CD8-positive, alpha-beta memory T cell (primary cell): ENCODE results near the gene GNB1L. TPM values are rescaled to one million over a fixed set of nuclear protein-coding genes. Genes with fewer than 3 reads are reported as not detected.

ENCODE experiments used
- CTCF ChIA-PET: fragments of 350-600 bp; sonication (Branson Sonifier 250); formaldehyde crosslinking; loops from one replicate; lab custom pipeline; 2021; ENCODE audit warnings: antibody characterized with exemption; lab: Charles Lee
- POLR2A ChIA-PET: fragments of 350-600 bp; sonication (Branson Sonifier 250); formaldehyde crosslinking; loops from one replicate; lab custom pipeline; 2021; ENCODE audit warnings: antibody characterized with exemption; lab: Charles Lee
- DNase-seq, 5 donors: peaks; one replicate each; pipeline versions ENCODE4 v3.0.0 to v3.0.0-alpha.2; 2020 to 2022; ENCODE audit warnings: mixed read lengths in 1 of 5
- H3K27ac ChIP-seq: one replicate; pipeline ENCODE4 v1.7.0; 2013; ENCODE audit warnings: low read depth, mild to moderate bottlenecking, low read length, moderate library complexity
- H3K27me3 ChIP-seq: 2 replicates; pipeline ENCODE4 v1.7.0; 2013; ENCODE audit warnings: low read length, mild to moderate bottlenecking; ENCODE audit not compliant: insufficient read depth, poor library complexity, severe bottlenecking
- H3K36me3 ChIP-seq: 2 replicates; pipeline ENCODE4 v1.7.0; 2013; ENCODE audit warnings: mild to moderate bottlenecking, low read length, moderate library complexity; ENCODE audit not compliant: insufficient read depth
- H3K4me1 ChIP-seq: 2 replicates; pipeline ENCODE4 v1.7.0; 2013; ENCODE audit warnings: mild to moderate bottlenecking, low read length, moderate library complexity; ENCODE audit not compliant: insufficient read depth
- H3K4me3 ChIP-seq: 2 replicates; pipeline ENCODE4 v1.7.0; 2013; ENCODE audit warnings: mild to moderate bottlenecking, low read length
- H3K9me3 ChIP-seq: 2 replicates; pipeline ENCODE4 v1.7.0; 2013; ENCODE audit warnings: mild to moderate bottlenecking, low read length
- H3K27ac Mint-ChIP-seq, 8 donors: one replicate each; pipeline ENCODE4 v1.8.0; 2020 to 2021; ENCODE audit warnings: mixed read lengths in 8 of 8, mild to moderate bottlenecking in 6 of 8, inconsistent platforms in 3 of 8, moderate library complexity in 3 of 8
- H3K27me3 Mint-ChIP-seq, 2 donors: one replicate each; pipeline ENCODE4 v1.8.0; 2020 to 2021; ENCODE audit warnings: mixed read lengths in 2 of 2, mild to moderate bottlenecking in 1 of 2, moderate library complexity in 1 of 2
- H3K36me3 Mint-ChIP-seq, 3 donors: one replicate each; pipeline ENCODE4 v1.8.0; 2020 to 2021; ENCODE audit warnings: mixed read lengths in 3 of 3, inconsistent platforms in 1 of 3, mild to moderate bottlenecking in 1 of 3
- H3K4me1 Mint-ChIP-seq, 3 donors: one replicate each; pipeline ENCODE4 v1.8.0; 2020 to 2021; ENCODE audit warnings: mixed read lengths in 3 of 3, inconsistent platforms in 1 of 3, mild to moderate bottlenecking in 1 of 3
- H3K4me3 Mint-ChIP-seq, 7 donors: one replicate each; pipeline ENCODE4 v1.8.0; 2020 to 2021; ENCODE audit warnings: mixed read lengths in 7 of 7, mild to moderate bottlenecking in 6 of 7, moderate library complexity in 4 of 7, inconsistent platforms in 2 of 7
- H3K9me3 Mint-ChIP-seq, 5 donors: one replicate each; pipeline ENCODE4 v1.8.0; 2020 to 2022; ENCODE audit warnings: mixed read lengths in 5 of 5, mild to moderate bottlenecking in 3 of 5, moderate library complexity in 2 of 5, inconsistent platforms in 1 of 5
- polyA plus RNA-seq: library from polyadenylated mRNA; unstranded; fragments of 300-500 nt; fragmentation: Illumina TruSeq; gene quantifications from one replicate; pipeline ENCODE4 v1.2.3, GENCODE V29; 2021
- total RNA-seq, 2 experiments: library from RNA; stranded (reverse); gene quantifications; one replicate each; pipeline ENCODE4 v1.2.3, GENCODE V29; 2021

Gene GNB1L
- total and polyA plus RNA-seq, 3 experiments from 2014 or later, result 14.2 to 17.9 (median 16.6) TPM

DNA sequence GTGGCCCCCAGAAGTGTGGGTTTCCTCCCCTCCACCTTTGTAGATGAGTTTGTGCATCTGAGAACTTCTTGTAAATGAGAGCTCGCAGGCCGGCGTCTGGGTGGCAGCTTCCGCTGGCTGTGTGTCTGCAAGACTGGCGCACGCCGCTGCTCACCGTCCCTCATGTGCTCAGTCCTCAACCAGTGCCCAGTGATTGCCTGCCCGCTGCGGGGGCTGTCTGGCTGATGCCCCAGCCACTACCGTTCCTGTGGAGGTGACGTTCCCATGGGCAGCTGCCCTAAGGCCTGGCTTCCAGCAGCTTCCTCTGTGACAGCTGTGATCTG lies 85.3 kb downstream of the GNB1L start:
- peaks cover 53 to 78% of the 10 kb centered on the region in 2 donors for H3K27me3 Mint-ChIP-seq
- H3K4me1 Mint-ChIP-seq, result peaks cover 4 to 23% (median 12%) of the 10 kb centered on the region in 3 donors
- POLR2A ChIA-PET, result no interaction called here
- Histone ChIP-seq H3K4me1 (peaks cover 17% of the 10 kb centered on the region), H3K36me3 (no peaks in the 10 kb centered on the region), H3K9me3 (no peaks in the 10 kb centered on the region), H3K4me3 (no peak overlapping the region), H3K27me3 (peaks cover 43% of the 10 kb centered on the region), H3K27ac (no peak overlapping the region)
- H3K36me3 Mint-ChIP-seq, result no peaks in the 10 kb centered on the region
- CTCF ChIA-PET, result no interaction called here
- H3K4me3 Mint-ChIP-seq, result peak overlapping the region in 1 of 7 donors; percentile 51
- no peak for DNase-seq
- H3K27ac Mint-ChIP-seq, result no peak overlapping the region
- peaks cover 0 to 3% (median 0%) of the 10 kb centered on the region in 5 donors for H3K9me3 Mint-ChIP-seq

DNA sequence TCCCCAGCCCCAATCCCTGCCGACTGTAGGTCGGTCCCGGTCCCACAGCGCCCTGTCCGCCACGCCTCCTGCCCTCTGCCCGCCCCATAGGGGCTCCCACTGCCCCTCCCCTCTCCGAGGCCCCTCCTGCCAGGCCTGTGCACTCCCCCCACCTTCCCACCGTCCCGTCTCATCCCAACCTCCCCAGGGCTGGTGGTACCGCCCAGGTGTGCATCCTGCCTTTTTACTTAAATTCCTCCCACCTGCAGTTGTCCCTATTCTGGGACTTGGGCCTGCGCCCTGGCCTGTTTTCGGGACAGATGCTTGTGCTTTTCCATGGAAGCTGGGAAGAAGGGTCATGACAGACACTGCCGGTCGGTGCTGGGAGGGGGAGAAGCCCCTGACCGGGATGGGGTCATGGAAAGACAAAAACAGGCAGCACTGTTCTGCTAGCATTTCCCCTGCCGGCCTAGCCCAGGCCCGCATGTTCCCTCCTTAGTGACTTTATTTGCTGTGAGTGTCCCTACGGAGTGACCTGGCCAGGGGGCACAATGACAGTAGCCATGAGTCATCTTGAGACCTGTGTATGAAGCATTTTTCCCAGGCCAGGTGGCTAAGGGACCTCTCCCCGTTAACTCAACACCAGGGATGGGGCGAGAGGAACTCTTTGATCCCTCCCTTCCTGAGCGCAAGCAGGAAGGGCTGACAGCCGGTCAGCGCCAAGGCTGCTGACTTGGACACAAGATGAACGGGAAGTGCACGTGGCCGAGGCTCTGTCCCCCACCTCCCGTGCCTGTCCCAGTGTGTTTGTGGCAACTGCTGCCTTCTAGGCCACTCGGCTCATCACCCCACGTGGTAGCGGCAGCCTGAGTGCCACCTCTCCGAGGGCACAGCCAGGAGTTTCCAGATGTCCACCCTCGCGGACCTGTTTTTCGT lies 87.0 kb downstream of the GNB1L start:
- Histone ChIP-seq H3K27me3 (peaks cover 44% of the 10 kb centered on the region), H3K4me3 (no peak overlapping the region), H3K27ac (no peak overlapping the region), H3K9me3 (no peaks in the 10 kb centered on the region), H3K36me3 (no peaks in the 10 kb centered on the region), H3K4me1 (peaks cover 11% of the 10 kb centered on the region)
- Mint-ChIP-seq H3K27me3 (peaks cover 59 to 76% of the 10 kb centered on the region in 2 donors), H3K9me3 (peaks cover 0 to 3% (median 0%) of the 10 kb centered on the region in 5 donors), H3K4me1 (peaks cover 4 to 23% (median 12%) of the 10 kb centered on the region in 3 donors), H3K4me3 (peak overlapping the region in 5 of 7 donors; percentile 33 to 52 (median 50)), H3K36me3 (no peaks in the 10 kb centered on the region), H3K27ac (no peak overlapping the region)
- ChIA-PET CTCF (no interaction called here), POLR2A (no interaction called here)
- no peak for DNase-seq

DNA sequence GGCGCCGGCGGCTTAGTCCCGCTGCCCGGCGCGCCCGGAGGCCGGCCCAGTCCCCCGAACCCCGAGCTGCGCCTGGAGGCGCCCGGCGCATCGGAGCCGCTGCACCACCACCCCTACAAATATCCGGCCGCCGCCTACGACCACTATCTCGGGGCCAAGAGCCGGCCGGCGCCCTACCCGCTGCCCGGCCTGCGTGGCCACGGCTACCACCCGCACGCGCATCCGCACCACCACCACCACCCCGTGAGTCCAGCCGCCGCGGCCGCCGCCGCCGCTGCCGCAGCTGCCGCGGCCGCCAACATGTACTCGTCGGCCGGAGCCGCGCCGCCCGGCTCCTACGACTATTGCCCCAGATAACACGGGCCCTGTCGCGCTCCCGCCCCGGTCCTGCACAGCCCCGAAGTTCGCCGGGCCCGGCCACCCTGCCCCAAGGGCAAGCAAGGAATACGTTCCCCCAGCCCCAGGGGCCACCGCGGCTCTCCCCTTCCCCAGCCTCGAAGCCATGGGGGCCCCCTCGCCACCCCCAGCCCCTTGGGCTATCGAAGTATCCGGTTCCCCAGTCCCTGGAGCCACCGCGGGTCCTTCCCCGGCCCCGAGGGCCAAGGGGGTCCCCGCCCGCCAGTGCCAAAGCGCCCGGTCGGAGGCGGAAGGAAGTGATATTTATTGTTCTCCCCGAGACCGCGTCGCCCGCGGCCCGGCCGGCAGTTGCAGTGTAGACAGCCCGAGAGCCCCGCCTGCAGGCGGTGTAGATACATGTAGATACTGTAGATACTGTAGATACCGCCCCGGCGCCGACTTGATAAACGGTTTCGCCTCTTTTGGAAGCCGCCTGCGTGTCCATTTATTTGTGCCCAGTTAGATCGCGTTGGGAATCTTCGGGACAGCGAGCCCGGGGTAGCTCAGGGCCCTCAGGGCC lies 87.9 kb downstream of the GNB1L start:
- POLR2A ChIA-PET, result no interaction called here
- Histone ChIP-seq H3K36me3 (no peaks in the 10 kb centered on the region), H3K27ac (peak overlapping the region; percentile 43), H3K4me1 (peaks cover 11% of the 10 kb centered on the region), H3K9me3 (no peaks in the 10 kb centered on the region), H3K27me3 (peaks cover 51% of the 10 kb centered on the region), H3K4me3 (no peak overlapping the region)
- H3K36me3 Mint-ChIP-seq, result no peaks in the 10 kb centered on the region
- DNase-seq, result peak in 3 of 5 donors; percentile 24 to 58 (median 27)
- peaks cover 4 to 23% (median 12%) of the 10 kb centered on the region in 3 donors for H3K4me1 Mint-ChIP-seq
- CTCF ChIA-PET, result interaction anchor here (1.0 kb wide), 1 partner anchor 36 kb away, joined by 3 read pairs; no protein-coding TSS in a partner anchor
- peak overlapping the region in 5 of 7 donors; percentile 33 to 52 (median 50) for H3K4me3 Mint-ChIP-seq
- H3K27ac Mint-ChIP-seq, result peak overlapping the region in 1 of 8 donors; percentile 26
- H3K27me3 Mint-ChIP-seq, result peaks cover 62 to 75% of the 10 kb centered on the region in 2 donors
- H3K9me3 Mint-ChIP-seq, result peaks cover 0 to 3% (median 0%) of the 10 kb centered on the region in 5 donors

DNA sequence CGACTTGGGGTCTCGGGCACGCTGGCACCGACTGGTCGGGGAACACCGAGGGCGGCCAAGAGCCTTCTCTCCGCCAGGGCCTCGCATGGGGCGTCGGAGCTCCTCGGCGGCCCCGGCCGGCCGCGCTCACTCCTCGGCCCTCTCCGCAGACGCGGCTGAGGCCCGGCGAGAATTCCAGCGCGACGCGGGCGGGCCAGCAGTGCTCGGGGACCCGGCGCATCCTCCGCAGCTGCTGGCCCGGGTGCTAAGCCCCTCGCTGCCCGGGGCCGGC lies 88.5 kb downstream of the GNB1L start:
- Histone ChIP-seq H3K27ac (no peak overlapping the region), H3K27me3 (peaks cover 53% of the 10 kb centered on the region), H3K9me3 (no peaks in the 10 kb centered on the region), H3K36me3 (no peaks in the 10 kb centered on the region), H3K4me3 (no peak overlapping the region), H3K4me1 (peaks cover 11% of the 10 kb centered on the region)
- Mint-ChIP-seq H3K4me3 (no peak overlapping the region), H3K36me3 (no peaks in the 10 kb centered on the region), H3K4me1 (peaks cover 8 to 27% (median 15%) of the 10 kb centered on the region in 3 donors), H3K27ac (no peak overlapping the region), H3K9me3 (peaks cover 0 to 3% (median 0%) of the 10 kb centered on the region in 5 donors), H3K27me3 (peaks cover 62 to 73% of the 10 kb centered on the region in 2 donors)
- DNase-seq, result no peak
- CTCF ChIA-PET, result interaction anchor here (1.0 kb wide), 1 partner anchor 35 kb away, joined by 3 read pairs; no protein-coding TSS in a partner anchor
- POLR2A ChIA-PET, result no interaction called here

DNA sequence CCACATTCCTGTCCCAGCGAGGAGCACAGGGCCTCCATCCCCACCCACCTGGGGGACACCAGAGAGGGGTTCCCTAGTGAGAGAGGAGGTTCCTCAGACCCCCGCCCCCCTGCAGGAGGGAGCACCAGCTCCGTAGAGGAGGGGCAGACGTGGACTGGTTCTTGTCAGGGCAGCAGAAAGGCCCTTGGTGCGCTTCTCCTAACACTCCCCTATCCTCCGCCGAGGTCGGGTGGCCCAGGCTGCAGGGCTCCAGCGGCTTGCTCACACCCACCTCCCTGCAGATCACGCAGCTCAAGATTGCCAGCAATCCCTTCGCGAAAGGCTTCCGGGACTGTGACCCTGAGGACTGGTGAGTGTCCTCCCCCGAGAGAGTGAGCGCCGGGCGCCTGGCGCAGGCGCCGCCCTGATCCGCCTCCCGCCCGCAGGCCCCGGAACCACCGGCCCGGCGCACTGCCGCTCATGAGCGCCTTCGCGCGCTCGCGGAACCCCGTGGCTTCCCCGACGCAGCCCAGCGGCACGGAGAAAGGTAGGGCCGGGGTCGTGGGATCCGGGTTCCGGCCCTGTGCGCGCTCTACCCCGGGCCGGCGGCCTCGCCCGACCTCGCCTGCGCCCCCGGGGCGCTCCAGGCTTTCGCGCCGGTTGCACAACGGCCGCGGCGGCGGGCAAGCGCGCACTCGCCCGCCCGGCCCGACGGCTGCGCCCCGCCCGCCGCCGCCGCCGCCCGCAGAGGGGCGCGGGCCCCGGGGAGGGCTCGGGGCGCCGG lies 89.0 kb downstream of the GNB1L start:
- no peak overlapping the region for H3K27ac Mint-ChIP-seq
- peaks cover 8 to 27% (median 15%) of the 10 kb centered on the region in 3 donors for H3K4me1 Mint-ChIP-seq
- peak overlapping the region in 6 of 7 donors; percentile 59 to 83 (median 68) for H3K4me3 Mint-ChIP-seq
- peaks cover 0 to 3% (median 0%) of the 10 kb centered on the region in 5 donors for H3K9me3 Mint-ChIP-seq
- no peak overlapping the region for H3K4me3 ChIP-seq
- peaks cover 49% of the 10 kb centered on the region for H3K27me3 ChIP-seq
- peaks cover 58 to 70% of the 10 kb centered on the region in 2 donors for H3K27me3 Mint-ChIP-seq
- H3K9me3 ChIP-seq, result no peaks in the 10 kb centered on the region
- H3K36me3 Mint-ChIP-seq, result no peaks in the 10 kb centered on the region
- H3K27ac ChIP-seq, result peak overlapping the region; percentile 4
- ChIA-PET CTCF (interaction anchor here (1.0 kb wide), 1 partner anchor 35 kb away, joined by 3 read pairs; no protein-coding TSS in a partner anchor), POLR2A (no interaction called here)
- H3K4me1 ChIP-seq, result peaks cover 11% of the 10 kb centered on the region
- DNase-seq, result no peak
- no peaks in the 10 kb centered on the region for H3K36me3 ChIP-seq

DNA sequence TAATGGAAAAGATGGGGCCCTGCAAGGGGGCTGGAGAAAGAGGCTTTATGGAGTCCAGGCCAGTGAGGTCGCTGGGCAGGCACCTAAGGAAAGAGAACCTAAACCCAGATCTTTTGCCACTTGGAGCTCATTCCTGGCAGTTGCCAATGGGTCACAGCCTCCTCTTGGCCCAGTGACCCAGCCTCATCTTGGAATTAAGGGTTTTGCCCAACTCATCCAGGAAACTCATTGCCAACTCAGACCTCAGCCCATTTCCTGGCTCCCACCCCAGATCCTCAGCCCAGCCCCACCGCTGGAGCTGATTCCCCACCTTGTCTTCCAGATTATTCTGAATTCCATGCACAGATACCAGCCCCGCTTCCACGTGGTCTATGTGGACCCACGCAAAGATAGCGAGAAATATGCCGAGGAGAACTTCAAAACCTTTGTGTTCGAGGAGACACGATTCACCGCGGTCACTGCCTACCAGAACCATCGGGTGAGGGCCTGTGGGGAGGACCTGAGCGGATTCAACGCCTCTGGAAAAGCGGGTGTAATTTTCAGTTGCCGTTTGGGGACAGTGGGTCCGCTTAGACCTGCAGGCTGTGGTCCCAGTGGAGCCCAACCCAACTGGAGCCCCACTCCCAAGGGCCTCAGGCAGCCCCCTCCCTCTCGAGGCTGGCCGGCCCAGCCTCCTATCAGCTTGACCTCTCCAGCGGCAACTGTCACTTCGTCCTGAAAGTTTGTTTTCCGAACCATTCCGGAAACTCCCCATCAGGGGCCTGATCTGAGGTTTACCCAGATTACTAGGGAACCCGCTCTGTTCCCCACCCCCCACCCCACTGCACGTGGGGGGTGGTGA lies 89.8 kb downstream of the GNB1L start:
- peaks cover 0 to 3% (median 0%) of the 10 kb centered on the region in 3 donors for H3K36me3 Mint-ChIP-seq

DNA sequence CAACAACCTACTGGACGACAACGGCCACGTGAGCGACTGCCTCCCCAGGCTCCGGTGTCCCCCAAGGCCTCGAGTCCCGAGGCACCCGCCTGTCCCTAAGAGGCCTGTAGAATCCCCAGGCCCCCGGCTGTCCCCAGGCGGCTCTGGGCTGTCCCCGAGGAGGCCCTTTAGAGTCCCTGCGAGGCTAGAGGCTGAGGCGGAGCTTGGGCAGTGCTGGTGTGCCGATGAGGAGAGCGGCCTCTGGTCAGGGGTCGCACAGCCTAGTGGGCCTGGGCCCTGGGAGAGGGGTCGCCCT lies 90.4 kb downstream of the GNB1L start:
- POLR2A ChIA-PET, result no interaction called here
- CTCF ChIA-PET, result no interaction called here

More for the DNA sequence above, 89.8 kb downstream of the GNB1L start:
- Mint-ChIP-seq H3K4me1 (peaks cover 14 to 32% (median 20%) of the 10 kb centered on the region in 3 donors), H3K4me3 (peak overlapping the region in 5 of 7 donors; percentile 40 to 83 (median 62)), H3K9me3 (peaks cover 0 to 3% (median 0%) of the 10 kb centered on the region in 5 donors), H3K27me3 (peaks cover 57 to 68% of the 10 kb centered on the region in 2 donors), H3K27ac (peak overlapping the region in 1 of 8 donors; percentile 39)
- H3K27ac ChIP-seq, result no peak overlapping the region
- ChIA-PET CTCF (no interaction called here), POLR2A (no interaction called here)
- H3K36me3 ChIP-seq, result no peaks in the 10 kb centered on the region
- H3K4me1 ChIP-seq, result peaks cover 13% of the 10 kb centered on the region
- no peaks in the 10 kb centered on the region for H3K9me3 ChIP-seq
- peaks cover 43% of the 10 kb centered on the region for H3K27me3 ChIP-seq
- DNase-seq, result no peak
- no peak overlapping the region for H3K4me3 ChIP-seq

More for the DNA sequence above, 90.4 kb downstream of the GNB1L start:
- H3K27me3 ChIP-seq, result peaks cover 46% of the 10 kb centered on the region
- Mint-ChIP-seq H3K9me3 (peaks cover 0 to 3% (median 0%) of the 10 kb centered on the region in 5 donors), H3K4me1 (peaks cover 18 to 38% (median 25%) of the 10 kb centered on the region in 3 donors), H3K36me3 (peaks cover 0 to 4% (median 0%) of the 10 kb centered on the region in 3 donors), H3K27me3 (peaks cover 55 to 68% of the 10 kb centered on the region in 2 donors), H3K4me3 (peak overlapping the region in 3 of 7 donors; percentile 40 to 66 (median 62)), H3K27ac (no peak overlapping the region)
- H3K27ac ChIP-seq, result no peak overlapping the region
- no peak for DNase-seq
- H3K36me3 ChIP-seq, result no peaks in the 10 kb centered on the region
- H3K4me1 ChIP-seq, result peaks cover 19% of the 10 kb centered on the region
- H3K9me3 ChIP-seq, result no peaks in the 10 kb centered on the region
- H3K4me3 ChIP-seq, result no peak overlapping the region
